RWPE1 (cell line): ENCODE measurements around the gene CEACAM16.

Experiments used
- CTCF ChIA-PET: fragments of 350-600 bp; sonication (Branson Sonifier 250); formaldehyde crosslinking; extraction: SDS; loops from one replicate; lab custom pipeline; 2021; lab: Yijun Ruan, JAX
- POLR2A ChIA-PET: fragments of 400-600 bp; formaldehyde crosslinking; extraction: SDS; loops from one replicate; lab custom pipeline; 2020; ENCODE audit warnings: antibody characterized with exemption; ENCODE audit not compliant: low non-redundant PET; lab: Yijun Ruan, JAX
- DNase-seq: peaks from one replicate; pipeline ENCODE4 v3.0.0; 2012; ENCODE audit warnings: low spot score
- H3K27ac ChIP-seq: fragments of 450-650 bp; 2 replicates; pipeline ENCODE4 v1.5.1; 2017
- CTCF ChIP-seq: fragments of 450-650 bp; conservative IDR thresholded peaks from 2 replicates; pipeline ENCODE4 v1.5.1; 2017; ENCODE audit warnings: low read depth, mild to moderate bottlenecking

The CEACAM16 gene

DNA sequence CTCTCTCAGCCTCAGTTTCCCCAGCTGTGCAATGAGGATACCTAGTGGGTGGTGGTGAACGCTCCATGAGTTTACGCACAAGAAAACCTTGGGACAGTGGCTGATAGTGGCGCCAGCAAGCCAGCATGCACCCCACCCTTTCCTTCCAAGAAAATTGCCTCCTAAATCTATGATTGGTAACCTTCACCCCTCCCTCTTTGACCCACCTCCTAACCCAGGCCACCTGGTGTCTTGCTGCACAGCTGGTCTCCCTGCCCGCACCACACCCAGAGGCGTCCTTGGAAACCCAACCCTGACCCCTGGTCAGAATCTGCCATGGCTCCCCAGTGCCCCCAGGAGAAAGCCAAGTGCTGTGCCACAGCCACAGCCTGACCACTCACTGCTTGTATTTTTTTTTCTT is 26.7 kb downstream of the CEACAM16 start:
- DNase-seq: no peak
- ChIA-PET POLR2A (no interaction called here), CTCF (interaction anchor here (1.1 to 5.4 kb wide), 2 partner anchors 44 to 45 kb away, joined by 4 to 106 read pairs; no protein-coding TSS in a partner anchor)
- TF ChIP-seq CTCF: no peak
- H3K27ac ChIP-seq: peak overlapping the region; percentile 60

DNA sequence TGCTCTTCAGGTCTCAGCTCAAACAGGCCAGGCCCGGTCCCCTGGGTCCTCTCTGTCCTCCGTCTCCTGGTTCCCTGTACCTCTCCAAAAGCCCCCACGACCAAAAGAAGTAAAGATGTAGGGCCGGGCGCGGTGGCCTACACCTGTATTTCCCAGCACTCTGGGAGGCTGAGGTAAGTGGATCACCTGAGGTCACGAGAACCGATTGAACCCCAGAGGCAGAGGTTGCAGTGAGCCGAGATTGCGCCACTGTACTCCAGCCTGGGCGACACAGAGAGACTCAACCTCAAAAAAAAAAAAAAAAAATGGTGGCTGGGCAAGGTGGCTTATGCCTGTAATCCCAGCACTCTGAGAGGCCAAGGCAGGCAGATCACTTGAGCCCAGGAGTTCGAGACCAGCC is 27.5 kb downstream of the CEACAM16 start:
- no peak for TF ChIP-seq CTCF
- ChIA-PET CTCF (interaction anchor here (1.1 kb wide), 1 partner anchor 44 kb away, joined by 4 read pairs; no protein-coding TSS in a partner anchor), POLR2A (no interaction called here)
- no peak for DNase-seq
- H3K27ac ChIP-seq: peak overlapping the region; percentile 60

DNA sequence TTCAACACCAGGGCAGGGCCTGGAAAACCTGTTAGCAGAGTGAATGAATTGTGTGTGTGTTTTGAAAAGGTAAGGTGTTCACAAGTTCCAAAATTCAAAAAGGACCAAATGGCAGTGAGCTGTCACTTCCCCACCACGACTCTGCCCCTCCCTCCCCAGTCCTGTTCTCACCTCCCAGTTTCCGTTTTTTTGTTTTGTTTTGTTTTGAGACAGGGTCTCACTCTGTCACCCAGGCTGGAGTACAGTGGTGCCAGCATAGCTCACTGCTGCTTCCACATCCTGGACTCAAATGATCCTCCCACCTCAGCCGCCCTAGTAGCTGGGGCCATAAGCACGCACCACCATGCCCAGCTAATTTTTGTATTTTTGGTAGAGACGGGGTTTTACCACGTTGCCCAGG is 29.2 kb downstream of the CEACAM16 start:
- H3K27ac ChIP-seq: peak overlapping the region; percentile 32
- no peak for DNase-seq
- ChIA-PET CTCF (interaction anchor here (0.6 to 0.9 kb wide), 2 partner anchors 42 to 96 kb away, joined by 3 to 6 read pairs; no protein-coding TSS in a partner anchor), POLR2A (no interaction called here)
- TF ChIP-seq CTCF: no peak

DNA sequence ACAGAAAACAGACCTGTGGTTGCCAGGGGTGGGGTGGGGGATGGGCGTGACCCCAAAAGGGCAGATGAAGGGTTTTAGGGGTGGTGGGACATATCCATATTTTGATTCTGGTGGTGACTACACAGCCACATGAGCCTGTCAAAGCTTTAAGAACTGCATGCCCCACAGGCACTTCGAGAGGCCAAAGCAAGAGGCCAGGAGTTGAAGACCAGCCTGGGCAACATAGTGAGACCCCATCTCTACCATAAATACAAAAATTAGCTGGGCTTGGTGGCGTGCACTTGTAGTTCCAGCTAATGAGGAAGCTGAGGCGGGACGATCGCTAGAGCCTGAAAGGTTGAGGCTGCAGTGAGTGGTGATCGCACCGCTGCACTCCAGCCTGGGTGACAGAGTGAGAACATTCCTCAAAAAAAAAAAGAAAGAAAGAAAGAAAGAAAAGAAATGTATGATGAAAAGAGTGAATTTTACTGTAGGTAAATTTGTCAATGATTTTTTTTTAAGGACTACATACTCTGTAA is 30.6 kb downstream of the CEACAM16 start:
- no peak for DNase-seq
- H3K27ac ChIP-seq: no peak overlapping the region
- ChIA-PET CTCF (interaction anchor here (0.6 to 0.7 kb wide), 2 partner anchors 34 to 62 kb away, joined by 3 to 5 read pairs; no protein-coding TSS in a partner anchor), POLR2A (no interaction called here)
- TF ChIP-seq CTCF: no peak

DNA sequence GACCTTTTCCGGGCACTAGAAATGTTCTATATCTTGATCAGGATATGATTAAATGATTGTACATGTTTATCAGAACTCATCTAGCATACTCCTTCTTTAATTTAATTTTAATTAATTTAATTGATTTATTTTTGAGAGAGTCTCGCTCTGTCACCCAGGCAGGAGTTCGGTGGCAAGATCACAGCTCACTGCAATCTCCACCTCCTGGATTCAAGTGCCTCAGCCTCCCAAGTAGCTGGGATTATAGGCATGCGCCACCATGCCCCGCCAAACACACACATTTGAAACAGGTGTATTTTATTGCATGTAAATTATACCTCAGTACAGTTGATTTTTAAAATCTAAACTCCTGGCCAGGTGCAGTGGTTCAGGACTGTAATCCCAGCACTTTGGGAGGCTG is 32.1 kb downstream of the CEACAM16 start:
- DNase-seq: no peak
- CTCF ChIA-PET: interaction anchor here (0.7 kb wide), 1 partner anchor 12 kb away, joined by 5 read pairs; no protein-coding TSS in a partner anchor
- TF ChIP-seq CTCF: no peak
- no peak overlapping the region for H3K27ac ChIP-seq
- POLR2A ChIA-PET: no interaction called here

DNA sequence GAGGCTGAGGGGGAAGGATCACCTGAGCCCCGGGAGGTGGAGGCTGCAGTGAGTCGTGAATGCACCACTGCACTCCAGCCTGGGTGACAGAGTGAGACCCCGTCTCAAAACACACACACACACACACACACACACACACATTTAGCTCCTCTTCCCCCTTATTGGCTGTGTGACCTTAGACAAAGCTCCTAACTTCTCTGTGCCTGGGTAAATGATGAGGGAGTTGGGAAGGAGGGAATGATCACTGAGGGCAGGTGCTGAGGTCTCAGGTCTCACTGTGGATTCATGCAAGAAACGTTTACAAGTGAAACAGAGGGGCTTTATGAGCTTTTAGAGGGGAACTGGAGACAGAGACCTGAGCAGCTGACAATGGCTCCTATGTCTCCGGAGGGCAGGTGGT is 32.7 kb downstream of the CEACAM16 start:
- DNase-seq: no peak
- peak overlapping the region; percentile 44 for H3K27ac ChIP-seq
- ChIA-PET CTCF (interaction anchor here (0.8 kb wide), 1 partner anchor 8 kb away, joined by 4 read pairs; no protein-coding TSS in a partner anchor), POLR2A (no interaction called here)
- no peak for TF ChIP-seq CTCF
